NB4 (cell line): ENCODE results near the gene LYPD8.

Experiments used
- DNase-seq: peaks from one replicate; pipeline ENCODE4 v3.0.0; 2010; ENCODE audit warnings: low read depth
- H3K4me3 ChIP-seq: one replicate; pipeline ENCODE4 v1.5.1; 2011; ENCODE audit warnings: mild to moderate bottlenecking, low read depth, low read length, moderate library complexity
- CTCF ChIP-seq: IDR thresholded peaks from one replicate; pipeline ENCODE4 v1.5.1; 2012; ENCODE audit warnings: low read depth, low read length
- MAX ChIP-seq: IDR thresholded peaks from 2 replicates; pipeline ENCODE4 v1.6.1; 2011; ENCODE audit warnings: low read depth, low read length
- MYC ChIP-seq: IDR thresholded peaks from 2 replicates; pipeline ENCODE4 v1.6.1; 2011; ENCODE audit warnings: low read depth, low read length
- POLR2A ChIP-seq: IDR thresholded peaks from 2 replicates; pipeline ENCODE4 v1.6.1; 2011; ENCODE audit warnings: mild to moderate bottlenecking; ENCODE audit not compliant: insufficient read length; ENCODE audit errors: extremely low read depth

The LYPD8 gene

GRCh38 chr1:248751635-248752034, 3.9 kb downstream of the LYPD8 start:
- TF ChIP-seq MYC (no peak), POLR2A (no peak), CTCF (no peak), MAX (no peak)

GRCh38 chr1:248751142-248751541, 4.4 kb downstream of the LYPD8 start:
- TF ChIP-seq CTCF (no peak), POLR2A (no peak), MAX (no peak), MYC (no peak)
- DNase-seq = no peak
- H3K4me3 ChIP-seq = no peak overlapping the region

More at GRCh38 chr1:248751635-248752034, 3.9 kb downstream of the LYPD8 start:
- no peak for DNase-seq
- H3K4me3 ChIP-seq = no peak overlapping the region

GRCh38 chr1:248750496-248750895, 5.1 kb downstream of the LYPD8 start:
- no peak overlapping the region for H3K4me3 ChIP-seq
- no peak for TF ChIP-seq CTCF
- TF ChIP-seq POLR2A = no peak
- TF ChIP-seq MYC = no peak
- no peak for TF ChIP-seq MAX
- DNase-seq = no peak

GRCh38 chr1:248748211-248748610, 7.3 kb downstream of the LYPD8 start:
- no peak for DNase-seq
- TF ChIP-seq CTCF (no peak), POLR2A (no peak), MAX (no peak), MYC (no peak)
- no peak overlapping the region for H3K4me3 ChIP-seq

- no peak overlapping the region for H3K4me3 ChIP-seq
- TF ChIP-seq MAX = no peak
- TF ChIP-seq POLR2A = no peak
- TF ChIP-seq MYC = no peak
- TF ChIP-seq CTCF = no peak
- no peak for DNase-seq
These were observed 14.7 kb downstream of the LYPD8 start for GRCh38 chr1:248740876-248741275.

- TF ChIP-seq MYC (peak; percentile 39; the same call in 1 of the 2 replicates), CTCF (no peak), POLR2A (no peak), MAX (peak; percentile 48)
- peak; percentile 61 for DNase-seq
- H3K4me3 ChIP-seq = no peak overlapping the region
These were observed 15.9 kb downstream of the LYPD8 start for GRCh38 chr1:248739572-248740205.
